KMS-11 (cell line): Measurements from ENCODE around the gene SPON2.

Experiments
- H2AFZ ChIP-seq: fragments of 200-600 bp; sonication (generic); 2 replicates; pipeline ENCODE4 v1.6.1; 2016; ENCODE audit warnings: antibody characterized with exemption, mixed run types, low read depth
- H3K27ac ChIP-seq: fragments of 200-600 bp; sonication (generic); 2 replicates; pipeline ENCODE4 v1.6.1; 2016; ENCODE audit warnings: mild to moderate bottlenecking, mixed run types
- H3K27me3 ChIP-seq: fragments of 200-600 bp; sonication (generic); 2 replicates; pipeline ENCODE4 v1.6.1; 2017; ENCODE audit warnings: mild to moderate bottlenecking, low read depth, mixed run types, moderate library complexity; ENCODE audit not compliant: insufficient read depth
- H3K36me3 ChIP-seq: fragments of 200-600 bp; sonication (generic); 2 replicates; pipeline ENCODE4 v1.6.1; 2017; ENCODE audit warnings: mild to moderate bottlenecking, mixed run types; ENCODE audit not compliant: insufficient read depth
- H3K4me1 ChIP-seq: fragments of 200-600 bp; sonication (generic); 2 replicates; pipeline ENCODE4 v1.6.1; 2016; ENCODE audit warnings: mild to moderate bottlenecking, low read depth, mixed run types; ENCODE audit not compliant: poor library complexity, severe bottlenecking
- H3K4me2 ChIP-seq: fragments of 200-600 bp; sonication (generic); 2 replicates; pipeline ENCODE4 v1.7.0; 2016; ENCODE audit warnings: mild to moderate bottlenecking, mixed run types
- H3K4me3 ChIP-seq: fragments of 200-600 bp; sonication (generic); IDR thresholded peaks from 2 replicates; pipeline ENCODE4 v1.6.1; 2017; ENCODE audit warnings: low read depth, low read length, mixed read lengths; ENCODE audit not compliant: insufficient read depth
- H3K79me2 ChIP-seq: fragments of 200-600 bp; sonication (generic); 2 replicates; pipeline ENCODE4 v1.6.1; 2016; ENCODE audit warnings: low read depth, mixed run types; ENCODE audit not compliant: insufficient read depth
- H3K9ac ChIP-seq: fragments of 200-600 bp; sonication (generic); 2 replicates; pipeline ENCODE4 v1.6.1; 2016; ENCODE audit warnings: mild to moderate bottlenecking, mixed run types
- H4K20me1 ChIP-seq: fragments of 200-600 bp; sonication (generic); 2 replicates; pipeline ENCODE4 v1.6.1; 2016; ENCODE audit warnings: mild to moderate bottlenecking, mixed run types; ENCODE audit not compliant: insufficient read depth
- TF ChIP-seq, protein P1 (sequence below): fragments of 200-600 bp; sonication (generic); conservative IDR thresholded peaks from 2 replicates; pipeline ENCODE4 v1.6.1; 2017; ENCODE audit warnings: low read depth, mild to moderate bottlenecking, antibody characterized with exemption, low read length, moderate library complexity, mixed read lengths

Gene SPON2

DNA sequence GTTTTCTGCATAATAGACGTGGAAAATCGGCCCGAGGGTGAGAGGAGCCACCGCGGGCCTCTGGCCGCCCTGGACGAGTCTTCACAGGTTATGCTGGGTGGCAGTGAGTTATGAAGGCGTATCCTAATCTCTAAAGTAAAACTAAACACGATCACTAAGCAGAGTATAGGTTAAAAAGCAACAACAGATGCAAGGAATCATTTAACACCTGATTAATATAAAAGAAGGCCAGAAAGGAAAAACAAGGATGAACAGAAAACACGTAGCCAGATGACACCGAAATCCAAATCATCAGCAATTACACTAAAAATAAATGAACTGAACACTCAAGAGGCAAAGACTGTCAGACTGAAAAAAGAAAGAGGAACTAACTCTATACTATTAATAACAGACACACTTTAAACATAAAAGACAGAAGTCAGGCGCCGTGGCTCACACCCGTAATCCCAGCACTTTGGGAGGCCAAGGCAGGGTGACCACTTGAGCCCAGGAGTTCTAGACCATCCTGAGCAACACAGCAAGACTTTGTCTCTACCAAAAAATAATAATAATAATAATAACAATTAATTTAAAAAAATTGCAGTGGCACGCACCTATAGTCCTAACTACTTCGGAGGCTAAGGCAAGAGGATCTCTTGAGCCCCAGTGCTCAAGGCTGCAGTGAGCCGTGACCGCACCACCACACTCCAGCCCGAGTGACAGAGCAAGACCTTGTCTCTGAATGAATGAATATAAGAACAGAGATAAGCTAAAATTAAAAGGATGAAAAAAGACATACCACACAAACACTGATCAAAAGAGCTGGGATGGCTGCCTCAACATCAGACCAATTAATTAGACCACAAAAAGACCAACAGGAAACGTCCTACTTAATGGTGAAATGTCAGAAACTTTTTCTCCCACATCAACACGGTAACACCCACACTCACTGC is 46.5 kb upstream of the SPON2 start:
- no peak overlapping the region for H3K9ac ChIP-seq
- no peaks in the 10 kb centered on the region for H3K4me1 ChIP-seq
- no peaks in the 10 kb centered on the region for H4K20me1 ChIP-seq
- no peaks in the 10 kb centered on the region for H3K79me2 ChIP-seq
- TF ChIP-seq, protein P1, sequence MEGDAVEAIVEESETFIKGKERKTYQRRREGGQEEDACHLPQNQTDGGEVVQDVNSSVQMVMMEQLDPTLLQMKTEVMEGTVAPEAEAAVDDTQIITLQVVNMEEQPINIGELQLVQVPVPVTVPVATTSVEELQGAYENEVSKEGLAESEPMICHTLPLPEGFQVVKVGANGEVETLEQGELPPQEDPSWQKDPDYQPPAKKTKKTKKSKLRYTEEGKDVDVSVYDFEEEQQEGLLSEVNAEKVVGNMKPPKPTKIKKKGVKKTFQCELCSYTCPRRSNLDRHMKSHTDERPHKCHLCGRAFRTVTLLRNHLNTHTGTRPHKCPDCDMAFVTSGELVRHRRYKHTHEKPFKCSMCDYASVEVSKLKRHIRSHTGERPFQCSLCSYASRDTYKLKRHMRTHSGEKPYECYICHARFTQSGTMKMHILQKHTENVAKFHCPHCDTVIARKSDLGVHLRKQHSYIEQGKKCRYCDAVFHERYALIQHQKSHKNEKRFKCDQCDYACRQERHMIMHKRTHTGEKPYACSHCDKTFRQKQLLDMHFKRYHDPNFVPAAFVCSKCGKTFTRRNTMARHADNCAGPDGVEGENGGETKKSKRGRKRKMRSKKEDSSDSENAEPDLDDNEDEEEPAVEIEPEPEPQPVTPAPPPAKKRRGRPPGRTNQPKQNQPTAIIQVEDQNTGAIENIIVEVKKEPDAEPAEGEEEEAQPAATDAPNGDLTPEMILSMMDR: no peak
- H3K4me2 ChIP-seq: no peak overlapping the region
- H2AFZ ChIP-seq: no peak overlapping the region
- no peaks in the 10 kb centered on the region for H3K36me3 ChIP-seq
- no peaks in the 10 kb centered on the region for H3K27me3 ChIP-seq
- no peak overlapping the region for H3K4me3 ChIP-seq
- H3K27ac ChIP-seq: no peak overlapping the region

DNA sequence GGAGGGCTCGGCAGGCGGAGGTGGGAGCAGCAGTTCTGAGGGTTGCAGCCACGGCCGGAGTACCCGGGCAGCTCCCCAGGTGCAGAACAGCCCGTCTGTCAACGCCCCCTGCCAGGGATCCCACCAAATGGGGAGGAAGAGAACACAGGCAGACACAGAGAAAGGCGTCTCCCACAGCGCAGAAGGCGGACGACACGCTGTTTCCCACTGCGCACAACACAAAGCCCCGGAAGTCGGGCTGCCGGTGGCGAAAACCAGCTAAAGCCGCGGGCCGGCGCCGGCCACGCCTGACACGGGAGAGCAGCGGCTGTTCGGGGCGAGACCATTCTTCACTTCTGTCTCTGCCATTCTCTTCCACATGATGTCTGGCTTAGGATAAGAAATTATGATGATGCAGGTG is 45.0 kb upstream of the SPON2 start:
- no peak overlapping the region for H3K4me3 ChIP-seq
- no peak overlapping the region for H2AFZ ChIP-seq
- H3K9ac ChIP-seq: no peak overlapping the region
- H3K27me3 ChIP-seq: no peaks in the 10 kb centered on the region
- TF ChIP-seq, protein P1: no peak
- H3K79me2 ChIP-seq: no peaks in the 10 kb centered on the region
- no peak overlapping the region for H3K4me2 ChIP-seq
- no peaks in the 10 kb centered on the region for H4K20me1 ChIP-seq
- H3K36me3 ChIP-seq: no peaks in the 10 kb centered on the region
- H3K4me1 ChIP-seq: no peaks in the 10 kb centered on the region
- H3K27ac ChIP-seq: no peak overlapping the region

DNA sequence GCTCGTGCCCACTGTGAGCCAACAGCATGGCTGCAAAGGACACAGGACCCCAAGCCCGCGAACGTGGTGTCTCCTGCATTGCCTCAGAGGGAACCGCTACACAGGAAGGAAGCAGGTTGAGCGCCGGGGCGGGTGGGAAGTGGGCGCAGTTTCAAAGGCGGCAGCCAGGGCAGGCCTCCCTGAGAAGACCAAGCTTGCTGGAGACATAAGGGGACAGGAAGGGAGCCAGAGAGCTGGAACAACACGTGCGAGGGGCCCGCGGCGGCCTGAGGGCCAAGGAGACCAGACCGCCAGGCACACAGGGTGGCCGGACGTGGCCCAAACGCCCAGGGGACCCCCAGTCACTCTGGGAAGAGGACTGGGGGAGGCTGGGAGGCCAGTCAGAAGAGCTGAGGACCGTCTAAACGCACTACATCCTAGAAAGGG is 44.5 kb upstream of the SPON2 start:
- Histone ChIP-seq H3K27me3 (no peaks in the 10 kb centered on the region), H3K36me3 (no peaks in the 10 kb centered on the region), H4K20me1 (no peaks in the 10 kb centered on the region), H3K4me3 (no peak overlapping the region), H3K79me2 (no peaks in the 10 kb centered on the region), H3K4me2 (no peak overlapping the region), H3K4me1 (no peaks in the 10 kb centered on the region), H2AFZ (no peak overlapping the region), H3K9ac (no peak overlapping the region), H3K27ac (no peak overlapping the region)
- TF ChIP-seq, protein P1: no peak

GRCh38 chr4:1216076-1216614 is 43.8 kb upstream of the SPON2 start:
- Histone ChIP-seq H3K79me2 (no peaks in the 10 kb centered on the region), H4K20me1 (no peaks in the 10 kb centered on the region), H3K36me3 (no peaks in the 10 kb centered on the region), H3K4me1 (no peaks in the 10 kb centered on the region), H3K4me3 (no peak overlapping the region), H3K27ac (no peak overlapping the region), H3K27me3 (no peaks in the 10 kb centered on the region), H3K9ac (no peak overlapping the region), H3K4me2 (no peak overlapping the region), H2AFZ (no peak overlapping the region)
- TF ChIP-seq, protein P1: no peak
